DOHH2 (cell line): ENCODE results near the gene SIDT1.

Experiments
- H3F3A ChIP-seq: fragments of 200-600 bp; sonication (generic), shearing (Covaris generic); 2 replicates; pipeline ENCODE4 v1.6.0; 2016; ENCODE audit warnings: antibody characterized with exemption, mild to moderate bottlenecking; ENCODE audit not compliant: control insufficient read depth, insufficient read depth
- H3K27ac ChIP-seq: fragments of 200-600 bp; sonication (generic); 2 replicates; pipeline ENCODE4 v1.5.1; 2014; ENCODE audit warnings: low read depth, mild to moderate bottlenecking, low read length, moderate library complexity
- H3K27me3 ChIP-seq: fragments of 200-600 bp; sonication (generic); 2 replicates; pipeline ENCODE4 v1.6.1; 2014; ENCODE audit warnings: mild to moderate bottlenecking, low read length, mixed read lengths; ENCODE audit not compliant: control insufficient read depth
- H3K36me3 ChIP-seq: fragments of 200-600 bp; sonication (generic); 2 replicates; pipeline ENCODE4 v1.6.1; 2014; ENCODE audit warnings: mild to moderate bottlenecking, low read length, moderate library complexity, mixed read lengths; ENCODE audit not compliant: control insufficient read depth
- H3K4me1 ChIP-seq: fragments of 200-600 bp; sonication (generic); 2 replicates; pipeline ENCODE4 v1.6.1; 2014; ENCODE audit warnings: mild to moderate bottlenecking, low read length, mixed read lengths; ENCODE audit not compliant: control insufficient read depth
- H3K4me2 ChIP-seq: fragments of 200-600 bp; sonication (generic); 2 replicates; pipeline ENCODE4 v1.6.0; 2014; ENCODE audit warnings: mild to moderate bottlenecking, low read length, moderate library complexity
- H3K4me3 ChIP-seq: fragments of 200-600 bp; sonication (generic); 2 replicates; pipeline ENCODE4 v1.5.1; 2014; ENCODE audit warnings: mild to moderate bottlenecking, low read length, mixed read lengths
- H3K79me2 ChIP-seq: fragments of 200-600 bp; sonication (generic); 2 replicates; pipeline ENCODE4 v1.6.1; 2014; ENCODE audit warnings: mild to moderate bottlenecking, low read length, mixed read lengths; ENCODE audit not compliant: control insufficient read depth
- H3K9me2 ChIP-seq: fragments of 200-600 bp; sonication (generic); replicated peaks from 2 replicates; pipeline ENCODE4 v1.6.1; 2014; ENCODE audit warnings: mild to moderate bottlenecking, low read length, mixed read lengths; ENCODE audit not compliant: control insufficient read depth
- H3K9me3 ChIP-seq: fragments of 200-600 bp; sonication (generic); 2 replicates; pipeline ENCODE4 v1.6.1; 2014; ENCODE audit warnings: antibody characterized with exemption, low read length, mixed read lengths; ENCODE audit not compliant: control insufficient read depth, insufficient read depth
- H4K20me1 ChIP-seq: fragments of 200-600 bp; sonication (generic); 2 replicates; pipeline ENCODE4 v1.6.0; 2014; ENCODE audit warnings: low read depth, mild to moderate bottlenecking, antibody characterized with exemption, low read length, moderate library complexity; ENCODE audit not compliant: control insufficient read depth, insufficient read depth
- CTCF ChIP-seq: fragments of 200-600 bp; sonication (generic); IDR thresholded peaks from one replicate; pipeline ENCODE4 v1.5.1; 2014; ENCODE audit warnings: antibody characterized with exemption, mild to moderate bottlenecking, low read depth, low read length; ENCODE audit not compliant: poor library complexity, severe bottlenecking
- EZH2phosphoT487 ChIP-seq: fragments of 200-600 bp; sonication (generic); IDR thresholded peaks from 2 replicates; pipeline ENCODE4 v1.6.1; 2017; ENCODE audit warnings: borderline replicate concordance, mild to moderate bottlenecking, antibody characterized with exemption, low read length, moderate library complexity, mixed read lengths

Gene SIDT1

GRCh38 chr3:113637756-113638155 lies 105.4 kb downstream of the SIDT1 start:
- H3K79me2 ChIP-seq, result no peaks in the 10 kb centered on the region
- H3K9me2 ChIP-seq, result no peaks in the 10 kb centered on the region
- no peak overlapping the region for H3K4me2 ChIP-seq
- H3F3A ChIP-seq, result no peaks in the 10 kb centered on the region
- no peaks in the 10 kb centered on the region for H3K4me1 ChIP-seq
- H3K27ac ChIP-seq, result no peak overlapping the region
- H4K20me1 ChIP-seq, result no peaks in the 10 kb centered on the region
- TF ChIP-seq CTCF, result no peak
- no peak for TF ChIP-seq EZH2phosphoT487
- H3K27me3 ChIP-seq, result no peaks in the 10 kb centered on the region
- no peak overlapping the region for H3K4me3 ChIP-seq
- H3K36me3 ChIP-seq, result no peaks in the 10 kb centered on the region
- no peaks in the 10 kb centered on the region for H3K9me3 ChIP-seq

- no peaks in the 10 kb centered on the region for H3K79me2 ChIP-seq
- no peaks in the 10 kb centered on the region for H3K9me3 ChIP-seq
- TF ChIP-seq CTCF (no peak), EZH2phosphoT487 (no peak)
- H4K20me1 ChIP-seq, result no peaks in the 10 kb centered on the region
- H3K36me3 ChIP-seq, result no peaks in the 10 kb centered on the region
- H3K4me2 ChIP-seq, result no peak overlapping the region
- no peaks in the 10 kb centered on the region for H3F3A ChIP-seq
- no peak overlapping the region for H3K4me3 ChIP-seq
- H3K9me2 ChIP-seq, result no peaks in the 10 kb centered on the region
- no peaks in the 10 kb centered on the region for H3K4me1 ChIP-seq
- no peaks in the 10 kb centered on the region for H3K27me3 ChIP-seq
- no peak overlapping the region for H3K27ac ChIP-seq
Observed at GRCh38 chr3:113638910-113639309, 106.6 kb downstream of the SIDT1 start.

- Histone ChIP-seq H3K36me3 (no peaks in the 10 kb centered on the region), H3K27ac (no peak overlapping the region), H3K4me1 (no peaks in the 10 kb centered on the region), H3K9me2 (no peaks in the 10 kb centered on the region), H3K9me3 (peaks cover 12% of the 10 kb centered on the region; the same call in 1 of the 2 replicates), H4K20me1 (no peaks in the 10 kb centered on the region), H3K4me3 (no peak overlapping the region), H3K4me2 (no peak overlapping the region), H3F3A (no peaks in the 10 kb centered on the region), H3K79me2 (no peaks in the 10 kb centered on the region), H3K27me3 (no peaks in the 10 kb centered on the region)
- TF ChIP-seq EZH2phosphoT487 (no peak), CTCF (no peak)
Observed at GRCh38 chr3:113643583-113643982, 111.2 kb downstream of the SIDT1 start.

- Histone ChIP-seq H3K4me3 (no peak overlapping the region), H4K20me1 (no peaks in the 10 kb centered on the region), H3K4me2 (no peak overlapping the region), H3K27me3 (no peaks in the 10 kb centered on the region), H3F3A (no peaks in the 10 kb centered on the region), H3K36me3 (no peaks in the 10 kb centered on the region), H3K9me3 (peaks cover 12% of the 10 kb centered on the region; the same call in 1 of the 2 replicates), H3K4me1 (no peaks in the 10 kb centered on the region), H3K27ac (no peak overlapping the region), H3K9me2 (no peaks in the 10 kb centered on the region), H3K79me2 (no peaks in the 10 kb centered on the region)
- no peak for TF ChIP-seq EZH2phosphoT487
- TF ChIP-seq CTCF, result no peak
Observed at GRCh38 chr3:113648524-113648923, 116.2 kb downstream of the SIDT1 start.
